Endometrial microvascular endothelial cells (primary cell): ENCODE results near the gene ASMTL. TPM values are rescaled to one million over a fixed set of nuclear protein-coding genes. Genes with fewer than 3 reads are reported as not detected.
"Not testable (repeated sequence)": the region's sequence is repeated elsewhere in the genome, so short reads cannot be mapped to it uniquely, and the experiment has no call there.

Experiments used
- in situ Hi-C: cut with HindIII; loops from 2 replicates; pipeline ENCODE4 v1.10.0; 2017; ENCODE audit warnings: low sequenced_read_pairs, low pct_unique_long_range_greater_than_20kb; ENCODE audit errors: inconsistent ontology term
- total RNA-seq: library from RNA; depleted of rRNA; stranded (reverse); fragments of >200 nt; gene quantifications from one replicate; pipeline ENCODE4 v1.2.3, GENCODE V29; 2015; ENCODE audit errors: inconsistent ontology term

Gene ASMTL
- total RNA-seq, 1 donor from 2014 or later, result 18.0 TPM

DNA sequence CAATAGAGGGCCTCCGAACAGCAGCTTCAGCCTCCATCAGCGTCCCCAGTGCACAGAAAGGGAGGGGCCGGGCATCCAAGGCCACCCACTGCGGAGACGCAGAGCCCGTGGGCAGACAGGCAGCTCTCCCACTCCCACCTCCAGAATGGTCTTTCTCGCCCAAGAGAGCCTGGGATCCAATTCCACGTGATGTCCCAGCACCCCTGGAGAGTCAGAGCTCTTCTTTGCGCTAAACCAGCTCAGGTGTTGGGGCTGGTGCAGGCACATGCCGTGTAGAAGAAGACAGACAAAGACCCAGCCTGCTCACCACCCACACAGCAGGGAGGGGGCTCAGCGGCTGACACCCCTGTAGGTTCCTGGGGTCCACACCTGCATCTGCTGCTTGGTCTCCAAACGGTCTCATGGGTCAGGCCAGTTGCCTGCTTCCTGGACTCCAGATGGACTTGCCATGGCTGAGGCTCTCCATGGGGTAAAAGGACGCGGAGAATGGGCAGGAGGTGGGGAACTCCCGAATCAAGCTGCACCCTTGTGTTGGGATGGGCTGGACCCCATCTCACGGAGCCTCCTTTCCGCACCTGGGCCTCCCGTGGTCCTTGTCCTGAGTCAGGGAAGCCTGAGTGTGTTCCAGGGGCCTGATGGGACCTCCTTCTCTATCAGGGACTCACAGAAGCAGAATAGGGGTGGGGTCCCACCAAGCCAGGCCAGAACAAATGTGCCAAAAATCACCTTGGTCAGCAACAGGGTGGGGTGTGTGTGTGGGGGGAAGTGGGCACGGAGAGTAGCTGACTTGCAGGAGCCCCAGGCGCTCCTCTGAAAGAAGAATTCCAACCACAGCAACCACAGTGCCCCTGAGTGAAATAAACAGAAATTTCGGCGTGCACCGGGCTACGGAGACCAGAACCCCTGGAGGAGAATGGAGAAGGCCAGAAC is 11.6 kb upstream of the ASMTL start:
- in situ Hi-C loops, result no loop called here

DNA sequence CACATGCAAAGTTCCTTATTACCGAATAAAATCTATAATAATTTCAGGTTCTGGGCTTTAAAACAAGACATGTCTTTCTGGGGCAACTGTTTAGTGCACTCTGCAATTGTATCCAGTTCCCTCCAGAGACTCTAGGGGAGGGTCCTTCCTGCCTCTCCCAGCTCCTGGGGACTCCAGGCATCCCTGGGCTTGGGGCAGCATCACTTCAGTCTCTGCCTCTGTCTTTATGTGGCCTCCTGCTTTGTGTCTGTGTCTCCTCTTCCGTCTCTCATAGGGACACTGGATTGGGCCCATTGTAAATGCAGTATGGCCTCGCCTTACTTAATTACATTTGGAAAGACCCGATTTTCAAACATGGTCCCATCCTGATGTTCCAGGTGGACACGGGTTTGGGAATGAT is 10.9 kb upstream of the ASMTL start:
- in situ Hi-C loops, result no loop called here

DNA sequence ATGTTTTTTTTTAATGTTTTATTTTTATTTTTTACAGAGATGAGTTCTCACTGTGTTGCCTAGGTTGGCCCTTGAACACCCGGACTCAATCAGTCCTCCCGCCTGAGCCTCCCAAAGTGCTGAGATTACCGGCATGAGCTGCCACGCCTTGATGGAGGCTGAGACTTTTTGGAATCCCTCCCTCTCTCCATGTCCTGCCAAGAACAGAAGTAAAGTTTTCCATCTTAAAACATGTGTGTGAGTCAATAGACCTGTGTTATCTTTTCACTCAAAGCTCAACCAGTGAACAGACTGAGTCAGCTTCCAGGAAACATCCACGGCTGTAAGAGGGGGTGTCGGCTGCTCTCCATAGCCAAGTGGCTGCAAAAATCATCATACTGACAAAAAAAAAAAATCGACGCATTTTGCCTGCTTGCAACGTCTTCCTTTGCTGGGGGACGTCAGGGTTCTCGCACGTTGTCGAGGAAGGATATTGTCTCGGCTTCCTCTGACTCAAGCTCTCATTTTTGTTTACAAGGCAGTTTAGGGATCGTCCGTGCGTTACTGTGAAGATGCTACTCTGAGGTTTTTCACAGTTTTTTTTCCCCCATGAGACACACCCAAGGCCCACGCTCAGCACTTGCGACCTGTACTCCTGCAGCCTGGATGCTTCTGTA is 10.0 kb upstream of the ASMTL start:
- in situ Hi-C loops, result no loop called here

DNA sequence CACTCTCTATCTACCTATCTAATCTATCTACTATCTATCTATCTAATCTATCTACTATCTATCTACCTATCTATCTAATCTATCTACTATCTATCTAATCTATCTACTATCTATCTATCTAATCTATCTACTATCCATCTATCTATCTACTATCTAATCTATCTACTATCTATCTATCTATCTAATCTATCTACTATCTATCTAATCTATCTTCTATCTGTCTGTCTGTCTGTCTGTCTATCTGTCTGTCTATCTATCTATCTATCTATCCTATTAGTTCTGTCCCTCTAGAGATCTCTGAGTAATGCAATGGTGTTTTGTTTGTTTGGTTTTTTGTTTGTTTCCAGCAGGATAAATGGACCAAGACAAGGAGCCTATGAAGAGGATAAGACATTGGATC is 9.4 kb upstream of the ASMTL start:
- in situ Hi-C loops, result no loop called here

DNA sequence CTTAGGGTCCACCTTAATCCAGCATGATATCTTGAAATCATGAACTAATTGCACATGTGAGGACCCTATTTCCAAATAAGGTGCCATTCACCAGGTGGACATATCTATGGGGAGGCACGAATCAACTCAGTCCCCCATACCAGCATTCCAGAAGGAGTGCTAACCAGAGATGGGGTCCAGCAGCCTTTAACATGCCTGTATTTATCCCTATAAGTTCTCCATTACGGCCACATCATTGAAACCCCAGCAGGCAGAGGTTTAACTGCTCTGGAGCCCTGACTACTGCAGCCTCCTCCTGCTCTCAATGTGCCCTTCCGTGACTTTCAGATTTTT is 3.2 kb upstream of the ASMTL start:
- in situ Hi-C loops, result no loop called here

DNA sequence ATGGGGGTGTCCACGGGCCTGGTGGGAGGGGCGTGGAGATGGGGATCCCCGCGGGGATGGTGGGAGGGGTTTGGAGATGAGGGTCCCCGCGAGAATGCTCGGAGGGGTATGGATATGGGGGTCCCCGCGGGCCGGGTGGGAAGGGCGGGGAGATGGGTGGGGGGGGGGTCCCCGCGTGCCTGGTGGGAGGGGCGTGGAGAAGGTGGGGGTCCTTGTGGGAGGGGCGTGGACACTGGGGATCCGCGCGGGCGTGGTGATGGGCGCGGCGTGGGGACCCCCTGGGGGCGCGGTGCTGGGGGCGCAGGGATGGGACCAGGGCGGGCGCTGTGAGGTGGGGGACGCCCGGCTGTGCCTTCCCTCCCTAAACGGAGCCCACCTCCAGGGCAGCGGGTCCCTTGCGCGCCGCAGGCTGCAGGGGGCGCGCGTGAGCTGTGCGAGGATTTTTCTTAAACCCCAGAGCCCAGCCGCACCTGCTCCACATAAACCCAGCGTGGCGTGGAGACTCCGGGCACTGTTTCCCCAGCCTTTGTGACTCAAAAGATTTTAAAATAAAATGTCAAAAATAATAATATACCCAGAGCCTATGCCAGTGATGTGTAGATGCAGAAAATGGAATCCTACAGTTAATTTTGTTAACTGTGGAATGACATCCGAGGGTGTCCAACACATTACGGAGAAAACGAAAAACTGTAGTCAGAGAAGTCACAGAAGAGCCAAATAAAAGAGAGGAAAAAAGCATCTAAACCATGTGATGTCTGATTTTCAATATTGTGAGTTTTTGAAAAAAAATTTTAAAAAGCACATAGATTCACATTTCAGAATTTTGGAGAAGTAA is 1.5 kb upstream of the ASMTL start:
- in situ Hi-C loops, result no loop called here

DNA sequence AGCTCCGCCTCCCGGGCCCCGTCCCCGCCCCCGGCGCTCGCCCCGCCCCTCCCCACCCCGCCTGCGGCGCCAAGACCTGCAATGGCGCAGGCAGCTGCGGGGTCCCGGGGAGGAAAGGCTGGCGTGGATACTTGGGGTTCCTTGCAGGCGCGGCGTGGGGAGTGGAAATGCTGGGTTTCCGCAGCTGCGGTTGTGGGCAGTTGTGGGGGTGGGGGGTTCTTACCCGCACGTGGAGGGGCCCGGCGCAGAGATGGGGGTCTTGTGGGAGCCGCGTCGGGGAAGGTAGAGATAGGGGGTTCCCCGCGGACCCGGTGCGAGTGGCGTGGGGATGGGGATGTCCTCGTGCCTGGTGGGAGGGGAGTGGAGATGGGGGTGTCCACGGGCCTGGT is 680 bp upstream of the ASMTL start:
- in situ Hi-C loops, result no loop called here

DNA sequence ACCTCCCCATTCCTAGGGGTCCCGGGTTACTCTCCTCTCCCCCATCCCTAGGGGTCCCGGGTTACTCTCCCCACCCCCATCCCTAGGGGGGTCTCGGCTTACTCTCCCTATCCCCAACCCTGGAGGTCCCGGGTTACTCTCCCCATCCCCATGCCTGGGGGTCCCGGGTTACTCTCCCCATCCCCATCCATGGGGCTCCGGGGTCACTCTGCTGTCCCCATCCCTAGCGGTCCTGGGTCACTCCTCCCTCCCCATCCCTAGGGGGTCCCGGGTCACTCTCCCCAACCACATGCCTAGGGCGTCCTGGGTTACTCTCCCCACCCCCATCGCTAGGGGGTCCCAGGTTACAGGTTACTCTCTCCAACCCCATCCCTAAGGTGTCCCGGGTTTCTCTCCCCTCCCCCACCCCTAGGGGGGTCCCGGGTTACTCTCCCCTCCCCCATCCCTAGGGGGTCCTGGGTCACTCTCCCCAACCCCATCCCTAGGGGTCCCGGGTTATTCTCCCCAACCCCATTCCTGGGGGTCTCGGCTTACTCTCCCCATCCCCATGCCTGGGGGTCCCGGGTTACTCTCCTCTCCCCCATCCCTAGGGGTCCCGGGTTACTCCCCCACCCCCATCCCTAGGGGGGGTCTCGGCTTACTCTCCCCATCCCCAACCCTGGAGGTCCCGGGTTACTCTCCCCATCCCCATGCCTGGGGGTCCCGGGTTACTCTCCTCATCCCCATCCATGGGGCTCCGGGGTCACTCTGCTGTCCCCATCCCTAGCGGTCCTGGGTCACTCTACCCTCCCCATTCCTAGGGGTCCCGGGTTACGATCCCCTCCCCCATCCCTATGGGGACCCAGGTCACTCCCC is 821 bp downstream of the ASMTL start:
- in situ Hi-C loops, result no loop called here

DNA sequence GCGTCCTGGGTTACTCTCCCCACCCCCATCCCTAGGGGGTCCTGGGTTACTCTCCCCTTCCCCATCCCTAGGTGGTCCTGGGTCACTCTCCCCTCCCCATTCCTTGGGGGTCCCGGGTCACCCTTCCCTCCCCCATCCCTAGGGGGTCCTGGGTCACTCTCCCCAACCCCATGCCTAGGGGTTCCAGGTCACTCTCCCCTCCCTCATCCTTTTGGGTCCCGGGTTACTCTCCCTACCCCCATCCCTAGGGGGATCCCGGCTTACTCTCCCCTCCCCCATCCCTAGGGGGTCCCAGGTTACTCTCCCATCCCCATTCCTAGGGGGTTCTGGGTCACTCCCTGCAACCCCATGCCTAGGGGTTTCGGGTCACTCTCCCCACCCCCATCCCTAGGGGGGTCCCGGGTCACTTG is 1.5 kb downstream of the ASMTL start:
- in situ Hi-C loops, result no loop called here

DNA sequence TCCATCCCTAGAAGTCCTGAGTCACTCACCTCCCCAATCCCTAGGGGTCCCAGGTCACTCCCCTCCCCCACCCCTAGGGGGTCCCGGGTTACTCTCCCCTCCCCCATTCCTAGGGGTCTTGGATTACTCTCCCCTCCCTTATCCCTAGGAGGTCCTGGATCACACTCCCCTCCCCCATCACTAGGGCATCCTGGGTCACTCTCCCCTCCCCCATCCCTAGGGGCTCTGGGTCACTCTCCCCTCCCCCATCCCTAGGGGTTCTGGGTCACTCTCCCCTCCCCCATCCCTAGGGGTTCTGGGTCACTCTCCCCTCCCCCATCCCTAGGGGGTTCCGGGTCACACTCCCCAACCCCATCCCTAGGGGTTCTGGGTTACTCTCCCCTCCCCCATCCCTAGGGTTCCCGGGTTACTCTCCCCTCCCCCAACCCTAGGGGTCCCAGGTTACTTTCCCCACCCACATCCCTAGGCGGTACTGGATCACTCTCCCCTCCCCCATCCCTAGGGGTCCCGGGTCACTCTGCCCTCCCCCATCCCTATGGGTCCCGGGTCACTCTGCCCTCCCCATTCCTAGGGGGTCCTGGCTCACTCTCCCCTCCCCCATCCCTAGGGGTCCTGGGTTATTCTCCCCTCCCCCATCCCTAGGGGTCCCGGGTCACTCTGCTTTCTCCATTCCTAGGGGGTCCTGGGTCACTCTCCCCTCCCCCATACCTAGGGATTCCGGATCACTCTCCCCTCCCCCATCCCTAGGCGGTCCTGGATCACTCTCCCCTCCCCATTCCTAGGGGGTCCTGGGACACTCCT is 2.1 kb downstream of the ASMTL start:
- in situ Hi-C loops, result no loop called here

DNA sequence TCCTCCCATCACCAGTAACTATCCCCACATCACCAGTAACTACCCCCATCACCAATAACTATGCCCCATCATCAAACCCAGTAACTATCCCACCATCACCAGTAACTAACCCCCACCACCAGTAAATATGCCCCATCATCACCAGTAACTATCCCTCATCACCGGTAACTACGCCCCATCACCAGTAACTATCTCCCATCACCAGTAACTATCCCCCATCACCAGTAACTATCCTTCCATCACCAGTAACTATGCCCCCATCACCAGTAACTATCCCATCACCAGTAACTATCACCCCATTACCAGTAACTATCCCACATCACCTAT is 2.9 kb downstream of the ASMTL start:
- in situ Hi-C loops, result no loop called here

DNA sequence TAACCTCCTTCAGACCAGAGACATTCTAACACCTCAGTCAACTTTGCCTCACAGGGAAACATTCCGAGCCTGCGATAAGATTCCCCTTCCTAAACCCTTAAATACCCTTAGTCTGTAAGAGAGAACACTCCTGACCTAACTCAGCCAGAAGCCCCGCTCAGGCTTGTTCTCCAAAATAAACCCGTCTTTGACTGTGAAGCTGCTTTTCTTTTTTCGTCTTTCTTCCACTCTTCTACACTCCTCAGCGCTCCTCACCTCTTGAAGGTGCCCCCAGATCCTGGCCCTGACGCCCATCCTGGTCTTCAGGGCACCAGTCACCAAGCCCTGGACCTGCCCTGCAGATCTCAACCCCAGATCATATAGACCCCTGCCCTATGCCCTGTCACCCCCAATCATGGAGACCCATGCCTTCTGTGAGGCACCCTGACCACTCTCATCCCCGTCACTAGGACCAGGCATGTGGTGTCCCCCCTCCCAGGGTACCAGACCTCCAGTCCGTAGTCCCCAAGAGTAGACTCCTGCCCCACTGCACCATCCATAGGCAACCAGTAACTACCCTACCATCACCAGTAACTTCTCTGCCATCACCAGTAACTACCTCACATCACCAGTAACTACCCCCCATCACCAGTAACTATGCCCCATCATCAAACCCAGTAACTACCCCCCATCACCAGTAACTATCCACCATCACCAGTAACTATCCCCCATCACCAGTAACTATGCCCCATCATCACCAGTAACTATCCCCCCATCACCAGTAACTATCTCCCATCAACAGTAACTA is 3.5 kb downstream of the ASMTL start:
- in situ Hi-C loops, result no loop called here

DNA sequence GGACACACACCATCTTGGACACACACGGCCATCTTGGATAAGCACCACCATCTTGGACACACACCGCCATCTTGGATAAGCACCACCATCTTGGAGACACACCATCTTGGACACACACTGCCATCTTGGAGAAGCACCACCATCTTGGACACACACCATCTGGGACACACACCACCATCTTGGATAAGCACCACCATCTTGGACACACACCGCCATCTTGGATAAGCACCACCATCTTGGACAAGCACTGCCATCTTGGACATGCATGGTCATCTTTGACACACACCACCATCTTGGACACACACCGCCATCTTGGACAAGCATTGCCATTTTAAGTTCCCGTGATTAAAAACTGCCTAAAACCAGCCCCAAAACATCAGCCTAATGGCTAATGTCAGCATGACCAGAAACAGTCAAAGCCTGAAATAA is 4.1 kb downstream of the ASMTL start:
- in situ Hi-C loops, result not testable (repeated sequence)

DNA sequence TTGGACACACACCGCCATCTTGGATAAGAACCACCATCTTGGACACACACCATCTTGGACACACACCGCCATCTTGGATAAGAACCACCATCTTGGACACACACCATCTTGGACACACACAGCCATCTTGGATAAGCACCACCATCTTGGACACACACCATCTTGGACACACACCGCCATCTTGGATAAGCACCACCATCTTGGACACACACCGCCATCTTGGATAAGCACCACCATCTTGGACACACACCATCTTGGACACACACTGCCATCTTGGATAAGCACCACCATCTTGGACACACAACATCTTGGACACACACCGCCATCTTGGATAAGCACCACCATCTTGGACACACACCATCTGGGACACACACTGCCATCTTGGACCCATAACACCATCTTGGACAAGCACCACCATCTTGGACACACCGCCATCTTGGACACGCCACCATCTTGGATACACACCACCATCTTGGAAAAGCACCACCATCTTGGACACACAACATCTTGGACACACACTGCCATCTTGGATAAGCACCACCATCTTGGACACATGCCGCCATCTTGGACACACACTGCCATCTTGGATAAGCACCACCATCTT is 4.6 kb downstream of the ASMTL start:
- in situ Hi-C loops, result not testable (repeated sequence)

DNA sequence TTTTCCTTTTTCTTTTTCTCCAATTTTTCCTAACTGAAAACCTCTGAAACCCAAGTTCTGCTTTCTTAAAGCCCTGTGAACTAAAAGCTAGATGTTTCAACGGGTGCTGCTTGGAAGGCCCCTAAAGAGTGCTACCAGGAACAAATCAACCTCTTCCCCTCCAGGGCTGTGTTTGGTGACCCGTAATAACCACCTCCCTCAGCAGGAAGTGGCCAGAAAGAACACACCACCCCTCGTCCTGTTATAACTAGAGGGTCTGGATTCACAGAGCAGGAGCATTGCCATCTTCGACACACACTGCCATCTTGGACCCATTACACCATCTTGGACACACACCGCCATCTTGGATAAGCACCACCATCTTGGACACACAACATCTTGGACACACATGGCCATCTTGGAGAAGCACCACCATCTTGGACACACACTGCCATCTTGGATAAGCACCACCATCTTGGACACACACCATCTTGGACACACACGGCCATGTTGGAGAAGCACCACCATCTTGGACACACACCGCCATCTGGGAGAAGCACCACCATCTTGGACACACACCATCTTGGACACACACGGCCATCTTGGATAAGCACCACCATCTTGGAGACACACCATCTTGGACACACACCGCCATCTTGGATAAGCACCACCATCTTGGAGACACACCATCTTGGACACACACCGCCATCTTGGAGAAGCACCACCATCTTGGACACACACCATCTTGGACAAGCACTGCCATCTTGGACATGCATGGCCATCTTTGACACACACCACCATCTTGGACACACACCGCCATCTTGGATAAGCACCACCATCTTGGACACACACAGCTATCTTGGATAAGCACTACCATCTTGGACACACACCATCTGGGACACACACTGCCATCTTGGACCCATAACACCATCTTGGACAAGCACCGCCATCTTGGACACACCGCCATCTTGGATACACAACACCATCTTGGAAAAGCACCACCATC is 5.4 kb downstream of the ASMTL start:
- in situ Hi-C loops, result not testable (repeated sequence)
